HEK293T (cell line): Measurements from ENCODE around the gene KRT80.

Source experiments
- CTCF ChIA-PET: fragments of 350-600 bp; formaldehyde crosslinking; extraction: SDS; loops from one replicate; lab custom pipeline; 2021; ENCODE audit warnings: antibody characterized with exemption, inconsistent platforms; lab: Yijun Ruan, JAX
- POLR2A ChIA-PET: fragments of 350-600 bp; formaldehyde crosslinking; extraction: SDS; loops from one replicate; lab custom pipeline; 2020; ENCODE audit warnings: antibody characterized with exemption, inconsistent platforms; lab: Yijun Ruan, JAX
- DNase-seq: peaks from one replicate; pipeline ENCODE4 v3.0.0; 2012; ENCODE audit warnings: mixed read lengths; ENCODE audit errors: extremely low spot score
- ARNT ChIP-seq: fragments of 450-650 bp; IDR thresholded peaks from 2 replicates; pipeline ENCODE4 v1.6.1; 2017; ENCODE audit warnings: mild to moderate bottlenecking
- BHLHE40 ChIP-seq: fragments of 450-650 bp; IDR thresholded peaks from 2 replicates; pipeline ENCODE4 v1.6.1; 2016; ENCODE audit warnings: mild to moderate bottlenecking, moderate library complexity, borderline replicate concordance
- CTBP1 ChIP-seq: fragments of 450-650 bp; IDR thresholded peaks from 2 replicates; pipeline ENCODE4 v1.6.1; 2016; ENCODE audit warnings: borderline replicate concordance
- ELF4 ChIP-seq: fragments of 450-650 bp; IDR thresholded peaks from 2 replicates; pipeline ENCODE4 v1.6.1; 2017; ENCODE audit warnings: antibody characterized with exemption
- FOXA1 ChIP-seq: fragments of 450-650 bp; IDR thresholded peaks from 2 replicates; pipeline ENCODE4 v1.6.1; 2016; ENCODE audit warnings: mild to moderate bottlenecking
- FOXK2 ChIP-seq: fragments of 450-650 bp; IDR thresholded peaks from 2 replicates; pipeline ENCODE4 v1.6.1; 2016; ENCODE audit warnings: mild to moderate bottlenecking
- FOXM1 ChIP-seq: fragments of 450-650 bp; IDR thresholded peaks from 2 replicates; pipeline ENCODE4 v1.6.1; 2017; ENCODE audit warnings: mild to moderate bottlenecking, borderline replicate concordance
- HDGF ChIP-seq: fragments of 450-650 bp; IDR thresholded peaks from 2 replicates; pipeline ENCODE4 v1.6.1; 2017; ENCODE audit warnings: antibody characterized with exemption, borderline replicate concordance
- L3MBTL2 ChIP-seq: fragments of 450-650 bp; conservative IDR thresholded peaks from 2 replicates; pipeline ENCODE4 v1.6.1; 2016; ENCODE audit warnings: mild to moderate bottlenecking
- LEF1 ChIP-seq: fragments of 450-650 bp; IDR thresholded peaks from 2 replicates; pipeline ENCODE4 v1.6.1; 2017; ENCODE audit warnings: mild to moderate bottlenecking, borderline replicate concordance
- NFRKB ChIP-seq: fragments of 450-650 bp; IDR thresholded peaks from 2 replicates; pipeline ENCODE4 v1.6.1; 2016; ENCODE audit warnings: mild to moderate bottlenecking, moderate library complexity
- SP1 ChIP-seq: fragments of 450-650 bp; IDR thresholded peaks from 2 replicates; pipeline ENCODE4 v1.6.1; 2017
- SUZ12 ChIP-seq: fragments of 450-650 bp; IDR thresholded peaks from 2 replicates; pipeline ENCODE4 v1.6.1; 2016; ENCODE audit warnings: mild to moderate bottlenecking
- TARDBP ChIP-seq: fragments of 450-650 bp; IDR thresholded peaks from 2 replicates; pipeline ENCODE4 v1.6.1; 2016
- ZNF384 ChIP-seq: fragments of 450-650 bp; IDR thresholded peaks from 2 replicates; pipeline ENCODE4 v1.6.1; 2016
- TF ChIP-seq, protein P1 (sequence below): fragments of 450-650 bp; IDR thresholded peaks from 2 replicates; pipeline ENCODE4 v1.6.1; 2016

The KRT80 gene

DNA sequence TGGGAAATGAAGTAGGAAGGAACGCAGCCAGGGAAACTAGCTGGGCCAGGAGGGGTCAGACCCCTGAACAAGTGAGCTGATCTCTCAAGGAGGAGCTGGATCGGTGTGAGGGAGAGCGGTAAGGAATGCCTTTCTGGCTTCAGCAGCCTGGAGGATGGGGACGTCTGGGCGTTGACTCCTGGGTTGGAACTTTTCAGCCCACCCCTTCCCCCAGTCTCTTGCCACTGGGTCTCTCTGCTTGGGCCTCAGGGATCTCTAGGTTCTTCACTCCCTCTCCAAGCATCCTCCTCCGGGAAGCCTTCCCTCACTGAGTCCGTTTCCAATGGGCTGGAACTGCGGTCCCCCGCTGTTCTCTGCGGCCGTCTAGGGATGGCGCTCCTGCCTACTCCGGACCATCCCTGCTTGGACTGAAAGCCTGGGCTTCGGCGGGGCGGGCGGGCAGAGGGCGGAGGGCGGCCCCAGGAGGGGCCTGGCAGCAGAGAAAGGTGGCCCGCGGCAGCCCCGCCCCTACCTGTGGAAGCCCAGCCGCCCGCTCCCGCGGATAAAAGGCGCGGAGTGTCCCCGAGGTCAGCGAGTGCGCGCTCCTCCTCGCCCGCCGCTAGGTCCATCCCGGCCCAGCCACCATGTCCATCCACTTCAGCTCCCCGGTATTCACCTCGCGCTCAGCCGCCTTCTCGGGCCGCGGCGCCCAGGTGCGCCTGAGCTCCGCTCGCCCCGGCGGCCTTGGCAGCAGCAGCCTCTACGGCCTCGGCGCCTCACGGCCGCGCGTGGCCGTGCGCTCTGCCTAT, 41.1 kb upstream of the KRT80 start, which contains the start of gene KRT7:
Gene KRT7 (plus strand): TSS at position 570 of the 788 bp plus-strand sequence. CDS start 54 bp downstream, at position 624.
- no peak for DNase-seq
- ChIA-PET CTCF (interaction anchor here (0.7 kb wide), 1 partner anchor 770 kb away, joined by 3 read pairs; no protein-coding TSS in a partner anchor), POLR2A (no interaction called here)
- TF ChIP-seq L3MBTL2 (no peak), LEF1 (no peak), ELF4 (no peak), FOXK2 (no peak), TARDBP (no peak), SUZ12 (no peak), SP1 (no peak), ARNT (no peak)

DNA sequence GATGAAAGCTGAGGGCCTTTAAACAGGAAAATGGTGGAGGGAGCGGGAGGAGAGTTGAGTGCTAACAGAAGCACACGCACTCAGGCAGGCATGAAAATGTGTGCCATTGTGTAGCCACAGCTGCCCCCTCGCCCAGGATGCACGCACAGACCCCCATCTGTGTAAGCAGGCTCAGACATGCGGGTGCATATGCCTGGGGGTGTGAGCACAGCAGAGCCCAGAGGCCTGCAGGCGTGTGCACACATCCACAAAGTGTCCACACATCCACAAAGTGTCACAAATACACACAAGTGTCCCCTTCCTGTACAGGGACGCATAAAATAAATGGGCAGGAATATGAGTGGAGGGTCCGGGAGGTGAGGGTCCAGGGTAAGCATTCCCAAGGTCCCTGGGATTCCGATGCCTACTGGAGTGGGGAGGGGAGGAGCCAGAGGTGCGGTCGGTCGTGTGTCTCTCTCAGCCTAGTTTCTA, 40.4 kb upstream of the KRT80 start:
- CTCF ChIA-PET = no interaction called here
- TF ChIP-seq, protein P1, sequence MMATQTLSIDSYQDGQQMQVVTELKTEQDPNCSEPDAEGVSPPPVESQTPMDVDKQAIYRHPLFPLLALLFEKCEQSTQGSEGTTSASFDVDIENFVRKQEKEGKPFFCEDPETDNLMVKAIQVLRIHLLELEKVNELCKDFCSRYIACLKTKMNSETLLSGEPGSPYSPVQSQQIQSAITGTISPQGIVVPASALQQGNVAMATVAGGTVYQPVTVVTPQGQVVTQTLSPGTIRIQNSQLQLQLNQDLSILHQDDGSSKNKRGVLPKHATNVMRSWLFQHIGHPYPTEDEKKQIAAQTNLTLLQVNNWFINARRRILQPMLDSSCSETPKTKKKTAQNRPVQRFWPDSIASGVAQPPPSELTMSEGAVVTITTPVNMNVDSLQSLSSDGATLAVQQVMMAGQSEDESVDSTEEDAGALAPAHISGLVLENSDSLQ = no peak
- TF ChIP-seq FOXA1 (no peak), ARNT (no peak), FOXM1 (no peak), LEF1 (no peak), NFRKB (no peak), HDGF (no peak)
- POLR2A ChIA-PET = no interaction called here
- no peak for DNase-seq

DNA sequence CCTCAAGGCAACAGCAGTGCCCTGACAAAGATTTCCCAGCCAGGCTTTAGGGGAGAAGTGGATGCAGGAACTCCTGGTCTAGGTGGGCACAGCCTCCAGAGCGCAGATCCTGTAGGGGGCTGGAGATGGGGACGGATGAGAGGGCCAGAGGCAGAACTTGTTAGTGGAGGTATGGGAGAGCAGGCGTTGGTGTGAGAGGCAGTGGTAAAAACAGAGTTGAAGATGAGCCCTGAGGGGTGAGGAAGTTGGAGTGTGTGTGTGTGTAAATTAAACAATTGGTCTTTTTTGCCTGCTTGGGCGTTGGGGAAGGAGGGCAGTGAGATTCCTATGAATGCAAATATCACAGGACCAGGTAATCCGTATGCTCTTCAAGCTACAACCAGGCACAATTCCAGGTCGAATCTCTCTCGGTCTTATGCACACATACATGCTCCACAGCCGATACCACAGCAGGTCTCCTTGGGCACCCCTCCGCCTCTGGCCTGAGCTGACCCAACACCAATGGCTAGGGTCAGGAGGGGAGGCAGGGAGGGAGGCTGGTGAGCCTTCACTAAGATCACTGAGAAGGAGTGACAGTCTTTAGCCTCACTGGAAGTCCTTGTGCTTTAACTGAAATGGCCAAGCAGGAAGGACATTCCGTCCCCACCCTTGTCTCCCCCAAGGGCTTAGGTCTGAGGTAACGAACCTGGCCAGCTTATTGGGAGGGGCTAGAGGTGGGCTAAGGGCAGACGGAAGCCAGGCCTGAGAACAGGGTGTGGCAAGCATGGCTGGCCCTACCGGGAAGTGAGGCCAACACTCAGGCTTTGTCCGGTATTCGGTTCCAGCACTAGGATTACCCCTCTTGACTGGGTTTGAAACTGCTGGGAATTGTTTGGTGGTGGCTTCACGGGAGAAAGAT, 39.7 kb upstream of the KRT80 start:
- TF ChIP-seq L3MBTL2 = no peak
- TF ChIP-seq, protein P1 = no peak
- no peak for TF ChIP-seq LEF1
- no peak for TF ChIP-seq HDGF
- no peak for TF ChIP-seq ZNF384
- ChIA-PET CTCF (no interaction called here), POLR2A (no interaction called here)
- DNase-seq = no peak

DNA sequence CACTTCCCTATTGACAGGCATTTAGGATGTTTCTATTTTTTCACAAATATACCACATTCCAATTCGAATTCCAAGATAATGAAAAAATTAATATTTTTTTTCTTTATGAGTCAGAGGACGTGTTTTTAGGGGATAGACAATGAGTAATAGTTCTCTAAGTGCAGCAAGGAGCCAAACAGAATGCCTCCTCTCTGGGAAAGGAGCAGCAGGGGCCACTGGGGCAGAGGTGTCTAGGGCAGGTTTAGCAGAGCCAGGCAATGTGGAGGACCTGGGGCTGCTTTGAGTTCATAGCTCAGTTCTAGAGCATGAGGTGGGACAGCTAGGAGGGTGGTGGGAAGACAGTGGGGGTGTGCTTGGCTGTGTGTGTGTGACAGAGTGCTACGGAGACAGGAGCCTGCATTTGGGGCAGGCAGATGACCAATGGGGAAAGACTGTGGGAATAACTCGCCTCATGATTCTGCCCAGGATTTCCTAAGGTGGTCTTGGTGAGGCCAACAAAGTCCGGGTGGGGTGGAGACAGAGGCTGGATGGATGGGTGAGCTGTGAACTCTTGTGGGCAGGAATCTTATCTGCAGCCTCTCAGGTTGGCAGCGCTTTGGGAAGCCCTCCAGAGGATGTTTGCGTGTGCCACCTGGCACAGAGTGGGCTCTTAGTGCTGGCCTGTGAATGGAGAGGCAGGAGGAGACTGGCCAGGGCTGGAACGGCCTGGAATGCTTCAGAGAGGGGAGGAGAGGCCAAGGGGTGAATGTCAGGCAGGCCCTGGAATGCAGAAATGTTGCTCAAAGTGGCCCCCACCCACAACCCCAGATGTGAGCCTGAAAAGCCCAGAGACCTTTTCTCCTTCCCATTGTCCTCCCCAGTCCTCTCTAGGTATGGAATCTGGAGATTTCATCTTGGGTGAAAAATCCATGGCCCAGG, 38.8 kb upstream of the KRT80 start:
- ChIA-PET CTCF (interaction anchor here (0.9 kb wide), 1 partner anchor 78 kb away, joined by 3 read pairs; no protein-coding TSS in a partner anchor), POLR2A (no interaction called here)
- no peak for DNase-seq
- TF ChIP-seq TARDBP (no peak), LEF1 (no peak), BHLHE40 (no peak), ARNT (no peak), CTBP1 (no peak), FOXK2 (no peak), FOXA1 (no peak), HDGF (no peak), ZNF384 (no peak), FOXM1 (no peak), NFRKB (no peak), SUZ12 (no peak), L3MBTL2 (no peak), ELF4 (no peak), SP1 (no peak)
- TF ChIP-seq, protein P1 = no peak

DNA sequence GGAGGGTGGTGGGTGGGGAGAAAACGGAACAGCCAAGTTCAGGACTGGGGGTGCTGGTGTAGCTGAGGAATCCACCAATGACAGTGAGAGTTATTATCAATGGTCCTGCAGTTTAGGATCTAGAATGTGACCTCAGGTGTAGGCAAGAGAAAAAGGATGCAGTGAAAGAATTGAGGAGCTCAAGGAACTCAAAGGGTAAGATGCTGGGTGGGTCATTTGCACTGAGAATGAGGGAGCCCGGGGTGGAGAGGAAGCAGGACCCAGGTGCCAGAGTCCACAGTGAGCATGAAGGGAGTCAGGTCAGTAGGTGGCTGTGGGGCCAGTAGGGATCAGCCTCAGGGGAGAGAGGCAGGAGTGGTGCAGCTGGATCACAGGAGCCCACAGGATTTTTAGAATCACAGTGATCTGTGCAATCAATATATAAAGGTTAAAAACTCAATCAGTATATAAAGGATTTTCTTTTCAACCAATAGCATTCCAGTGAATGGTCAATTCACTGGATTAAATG, 38.1 kb upstream of the KRT80 start:
- no peak for DNase-seq
- CTCF ChIA-PET = interaction anchor here (0.7 to 0.9 kb wide), 3 partner anchors 10 to 205 kb away, joined by 3 read pairs; no protein-coding TSS in a partner anchor
- POLR2A ChIA-PET = no interaction called here
- TF ChIP-seq ELF4 (no peak), BHLHE40 (no peak), NFRKB (no peak), CTBP1 (no peak), LEF1 (no peak), FOXA1 (no peak), ARNT (no peak), FOXK2 (no peak), SP1 (no peak), L3MBTL2 (no peak), SUZ12 (no peak), FOXM1 (no peak), ZNF384 (no peak), TARDBP (no peak), HDGF (no peak)
- TF ChIP-seq, protein P1 = no peak
